GM12878 (cell line): ENCODE measurements around the gene TTC33. TPM values are rescaled to one million over a fixed set of nuclear protein-coding genes. Genes with fewer than 3 reads are reported as not detected.

Experiments used
- ATAC-seq: fragments of 200-7000 bp; cut with Tn5 transposase; 3 replicates; pipeline ENCODE4 v1.9.1; 2020; ENCODE audit warnings: mild to moderate bottlenecking, moderate library complexity
- BruUV-seq: library from RNA; stranded (reverse); fragments of 400-500 nt; replicated peaks from 2 replicates; lab custom pipeline; 2021; lab: Mats Ljungman, UMichigan
- CTCF ChIA-PET: fragments of 300-600 bp; sonication (Branson Sonifier 250); formaldehyde crosslinking; extraction: SDS; loops from one replicate; lab custom pipeline; 2021; ENCODE audit warnings: inconsistent platforms; lab: Yijun Ruan, JAX
- POLR2A ChIA-PET: fragments of 350-600 bp; formaldehyde crosslinking; extraction: SDS; loops from one replicate; lab custom pipeline; 2021; ENCODE audit warnings: inconsistent platforms; lab: Charles Lee
- RAD21 ChIA-PET: fragments of 300-600 bp; sonication (Branson Sonifier 250); formaldehyde crosslinking; loops from one replicate; lab custom pipeline; 2023; ENCODE audit warnings: antibody characterized with exemption; ENCODE audit not compliant: unreplicated experiment; lab: Charles Lee
- SMC1A ChIA-PET: fragments of 300-600 bp; sonication (Branson Sonifier 250); formaldehyde crosslinking; loops from one replicate; lab custom pipeline; 2023; ENCODE audit not compliant: unreplicated experiment, uncharacterized antibody; lab: Charles Lee
- DNase-seq: peaks from one replicate; pipeline ENCODE4 v3.0.0-alpha.2; 2011; ENCODE audit warnings: low read depth, low spot score
- FAIRE-seq: peaks from 3 replicates; lab custom pipeline; 2011; peaks lifted over from hg19 to GRCh38; lab: Jason Lieb, UNC
- H2AFZ ChIP-seq: 2 replicates; pipeline ENCODE4 v1.6.0; 2011; ENCODE audit warnings: low read depth, low read length, control low read depth; ENCODE audit not compliant: control insufficient read depth
- H3K27ac ChIP-seq: 2 replicates; pipeline ENCODE4 v1.5.1; 2011; ENCODE audit warnings: control low read depth; ENCODE audit not compliant: control insufficient read depth, insufficient read depth
- H3K27me3 ChIP-seq, 2 experiments: replicated peaks in 1 of 2; 2 replicates each; pipeline versions ENCODE4 v1.6.0 to v1.6.1; 2011; ENCODE audit warnings: low read length in 1 of 2; ENCODE audit not compliant: control insufficient read depth in 2 of 2, insufficient read depth in 2 of 2
- H3K36me3 ChIP-seq, 2 experiments: 2 replicates each; pipeline ENCODE4 v1.5.1; 2011; ENCODE audit warnings: low read length in 1 of 2; ENCODE audit not compliant: control insufficient read depth in 2 of 2, insufficient read depth in 2 of 2
- H3K4me1 ChIP-seq: 2 replicates; pipeline ENCODE4 v1.6.1; 2011; ENCODE audit warnings: mild to moderate bottlenecking, low read length, moderate library complexity, mixed read lengths; ENCODE audit not compliant: control insufficient read depth, insufficient read depth
- H3K4me2 ChIP-seq: 2 replicates; pipeline ENCODE4 v1.6.0; 2011; ENCODE audit warnings: control low read depth; ENCODE audit not compliant: control insufficient read depth, insufficient read depth
- H3K4me3 ChIP-seq: fragments of 200-600 bp; sonication (generic); 2 replicates; pipeline ENCODE4 v1.5.1; 2016
- H3K79me2 ChIP-seq: 2 replicates; pipeline ENCODE4 v1.6.0; 2011; ENCODE audit warnings: low read length; ENCODE audit not compliant: control insufficient read depth, insufficient read depth
- H3K9ac ChIP-seq: 2 replicates; pipeline ENCODE4 v1.8.0; 2011; ENCODE audit warnings: low read length, control low read depth, mixed read lengths; ENCODE audit not compliant: control insufficient read depth, insufficient read depth
- H3K9me3 ChIP-seq: replicated peaks from 3 replicates; pipeline ENCODE4 v1.5.1; 2011; ENCODE audit warnings: mild to moderate bottlenecking, low read length; ENCODE audit not compliant: control insufficient read depth, insufficient read depth
- H4K20me1 ChIP-seq: 2 replicates; pipeline ENCODE4 v1.6.0; 2011; ENCODE audit not compliant: control insufficient read depth, insufficient read depth
- CBX3 ChIP-seq: fragments of 200-600 bp; sonication (generic); IDR thresholded peaks from 2 replicates; pipeline ENCODE4 v1.6.1; 2016; ENCODE audit warnings: low read depth, borderline replicate concordance
- ESRRA ChIP-seq: IDR thresholded peaks from 2 replicates; pipeline ENCODE4 v1.6.1; 2012; ENCODE audit warnings: mild to moderate bottlenecking, low read length, improper control_type of control experiment
- MLLT1 ChIP-seq: fragments of 450-650 bp; IDR thresholded peaks from 2 replicates; pipeline ENCODE4 v1.6.1; 2016; ENCODE audit warnings: mild to moderate bottlenecking
- NR2F1 ChIP-seq: fragments of 450-650 bp; conservative IDR thresholded peaks from 2 replicates; pipeline ENCODE4 v1.6.1; 2017; ENCODE audit warnings: mild to moderate bottlenecking
- RCOR1 ChIP-seq: conservative IDR thresholded peaks from 2 replicates; pipeline ENCODE4 v1.6.1; 2012; ENCODE audit warnings: low read depth, low read length, improper control_type of control experiment
- SMC3 ChIP-seq: IDR thresholded peaks from 2 replicates; pipeline ENCODE4 v1.6.1; 2011; ENCODE audit warnings: low read length, improper control_type of control experiment, borderline replicate concordance
- TBL1XR1 ChIP-seq: IDR thresholded peaks from 2 replicates; pipeline ENCODE4 v1.6.1; 2012; ENCODE audit warnings: low read depth, low read length, improper control_type of control experiment
- ZBED1 ChIP-seq: IDR thresholded peaks from 2 replicates; pipeline ENCODE4 v1.6.1; 2016; ENCODE audit warnings: borderline replicate concordance
- WGBS: methylation state at CpG from one replicate; pipeline ENCODE4 v1.1.6; 2016; ENCODE audit warnings: low lambda C conversion rate; ENCODE audit not compliant: insufficient replicate concordance, insufficient coverage; ENCODE audit errors: missing lambda C conversion rate; 5-methylcytosine and 5-hydroxymethylcytosine counted together
- in situ Hi-C: fragments of 300-500 bp; cut with MboI; formaldehyde crosslinking; loops from 9 replicates; pipeline ENCODE4 v1.14.3; 2018; ENCODE audit warnings: mixed read lengths
- intact Hi-C: fragments of 100-400 bp; cut with micrococcal nuclease; formaldehyde crosslinking; loops from one replicate; pipeline ENCODE4 v1.14.2; 2022; ENCODE audit not compliant: unreplicated experiment
- polyA plus RNA-seq, 11 experiments: library from polyadenylated mRNA; depleted of rRNA in 4 of 11; unstranded in 6 of 11; stranded (reverse) in 5 of 11; fragments of >200 nt; fragmentation: Nextera tagmentation in 4 of 11; fragmentation: Illumina TruSeq in 1 of 11; extraction: Ambion mirVana in 4 of 11; extraction: Trizol in 1 of 11; gene quantifications; 1 replicate in 1 of 11; 2 replicates in 10 of 11; pipeline versions ENCODE4 v1.2.1 to v1.2.3, GENCODE V29; 2011 to 2016; ENCODE audit warnings: inconsistent platforms in 2 of 11, missing spikeins in 2 of 11, low read depth in 1 of 11
- total RNA-seq, 4 experiments: library from RNA; depleted of rRNA in 3 of 4; stranded (reverse); fragments of >200 nt in 3 of 4; fragmentation: Illumina TruSeq in 1 of 4; extraction: Trizol in 1 of 4; gene quantifications; 2 replicates each; pipeline versions ENCODE4 v1.2.1 to v1.2.3, GENCODE V29; 2013 to 2021

TTC33 gene
- total and polyA plus RNA-seq, 10 of the 15 experiments (the other 5 are each of a cell fraction or from before 2014, with no cell fraction given), result 7.9 to 22.3 (median 14.6) TPM

DNA sequence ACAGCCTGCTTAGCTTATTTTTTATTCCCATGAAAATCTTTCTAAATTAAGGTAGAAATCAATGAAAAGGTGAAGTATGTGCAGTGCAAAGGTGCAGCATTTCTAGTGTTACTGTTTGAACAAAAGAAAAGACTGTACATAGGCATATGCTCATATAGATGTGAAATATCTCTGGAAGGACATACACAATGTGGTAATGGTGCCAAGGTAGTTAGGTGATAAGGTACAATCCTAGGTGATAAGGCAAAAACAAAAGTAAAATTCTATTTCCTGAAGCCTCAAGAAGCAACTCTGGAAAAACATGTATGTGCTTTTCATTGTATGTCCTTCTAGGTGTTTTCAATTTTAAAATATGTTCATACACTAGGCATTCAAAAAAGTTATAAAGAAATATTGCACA is 215.5 kb downstream of the TTC33 start (continued):
- no peak for TF ChIP-seq ESRRA

DNA sequence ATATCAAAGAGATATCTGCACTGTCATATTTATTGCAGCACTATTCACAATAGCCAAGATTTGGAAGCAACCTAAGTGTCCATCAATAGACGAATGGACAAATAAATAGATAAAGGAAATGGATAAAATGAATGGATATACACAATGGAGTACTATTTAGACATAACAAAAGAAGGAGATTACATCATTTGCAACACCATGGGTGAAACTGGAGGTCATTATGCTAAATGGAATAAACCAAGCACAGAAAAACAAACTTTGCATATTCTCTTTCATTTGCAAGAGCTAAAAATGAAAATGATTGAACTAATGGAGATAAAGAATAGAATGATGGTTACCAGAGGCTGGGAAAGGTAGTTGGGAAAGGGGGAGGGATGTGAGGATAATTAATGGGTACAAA is 231.1 kb downstream of the TTC33 start:
- Histone ChIP-seq H2AFZ (no peak overlapping the region), H3K9ac (no peak overlapping the region), H3K27me3 (no peaks in the 10 kb centered on the region), H3K4me3 (no peak overlapping the region), H3K79me2 (no peaks in the 10 kb centered on the region), H3K4me2 (no peak overlapping the region), H4K20me1 (no peaks in the 10 kb centered on the region), H3K36me3 (no peaks in the 10 kb centered on the region), H3K9me3 (no peaks in the 10 kb centered on the region), H3K27ac (no peak overlapping the region), H3K4me1 (no peaks in the 10 kb centered on the region)
- ChIA-PET POLR2A (no interaction called here), RAD21 (no interaction called here), CTCF (no interaction called here), SMC1A (interaction anchor here (1.2 kb wide), 1 partner anchor 11 kb away, joined by 3 read pairs; no protein-coding TSS in a partner anchor)
- DNase-seq (no peak), ATAC-seq (no peak), FAIRE-seq (no peak)
- no peak for TF ChIP-seq MLLT1
- TF ChIP-seq SMC3, result no peak
- no peak for TF ChIP-seq RCOR1
- no peak for TF ChIP-seq NR2F1
- no peak for TF ChIP-seq TBL1XR1
- no peak for TF ChIP-seq CBX3
- no peak for TF ChIP-seq ZBED1
- in situ Hi-C loops, result no loop called here
- intact Hi-C loops, result no loop called here
- WGBS, result 83% methylated on average over 1 of the region's 1 CpG
- no TSS peak for BruUV-seq
